ENCODE data around the gene RGS13.
A peak's percentile ranks its signal among the peaks of the same experiment; 100 is the strongest.

The RGS13 gene

GRCh38 chr1:192689459-192689858 is 53.5 kb downstream of the RGS13 start:
- DNase-seq: no peak

- DNase-seq: peak; percentile 46
Observed at GRCh38 chr1:192691041-192691440, 55.1 kb downstream of the RGS13 start.

- no peak for DNase-seq
Observed at GRCh38 chr1:192696082-192696481, 60.1 kb downstream of the RGS13 start.

- no peak for DNase-seq
Observed at GRCh38 chr1:192697771-192698170, 61.8 kb downstream of the RGS13 start.

DNA sequence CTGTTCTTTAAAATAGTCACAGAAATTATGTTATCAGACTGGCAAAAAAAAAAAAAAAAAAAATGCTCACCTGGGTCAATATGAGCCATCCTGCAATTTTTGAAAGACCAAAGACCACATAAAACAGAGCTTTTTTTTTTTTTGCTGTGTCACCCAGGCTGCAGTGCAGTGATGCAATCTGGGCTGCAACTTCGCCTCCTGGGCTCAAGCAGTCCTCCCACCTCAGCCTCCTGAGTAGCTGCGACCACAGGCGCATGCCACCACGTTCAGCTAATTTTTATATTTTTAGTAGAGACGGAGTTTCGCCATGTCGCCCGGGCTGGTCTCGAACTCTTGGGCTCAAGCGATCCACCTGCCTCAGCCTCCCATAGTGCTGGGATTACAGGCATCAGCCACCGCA is 62.8 kb downstream of the RGS13 start:
- DNase-seq: no peak

DNA sequence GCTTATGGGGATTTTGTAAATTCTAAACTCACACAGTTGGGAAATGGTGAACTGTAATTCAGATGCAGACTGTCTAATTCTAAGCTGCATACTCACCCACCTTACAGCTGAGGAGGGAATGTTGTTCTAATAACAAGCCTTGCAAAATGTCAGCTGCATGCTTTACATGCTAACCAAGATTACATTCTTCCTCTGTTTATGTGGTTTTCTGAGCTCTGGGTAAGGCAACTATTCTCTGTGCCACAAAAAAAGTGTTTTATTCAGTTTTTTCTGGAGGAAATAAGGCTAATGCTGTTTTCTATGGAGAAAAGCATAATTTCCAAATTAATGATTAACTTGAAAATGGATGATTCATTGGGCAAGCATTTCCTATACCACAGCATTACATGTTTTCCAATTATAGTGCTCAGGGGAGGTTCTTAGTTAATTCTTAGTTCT is 64.9 kb downstream of the RGS13 start:
- no peak for DNase-seq

DNA sequence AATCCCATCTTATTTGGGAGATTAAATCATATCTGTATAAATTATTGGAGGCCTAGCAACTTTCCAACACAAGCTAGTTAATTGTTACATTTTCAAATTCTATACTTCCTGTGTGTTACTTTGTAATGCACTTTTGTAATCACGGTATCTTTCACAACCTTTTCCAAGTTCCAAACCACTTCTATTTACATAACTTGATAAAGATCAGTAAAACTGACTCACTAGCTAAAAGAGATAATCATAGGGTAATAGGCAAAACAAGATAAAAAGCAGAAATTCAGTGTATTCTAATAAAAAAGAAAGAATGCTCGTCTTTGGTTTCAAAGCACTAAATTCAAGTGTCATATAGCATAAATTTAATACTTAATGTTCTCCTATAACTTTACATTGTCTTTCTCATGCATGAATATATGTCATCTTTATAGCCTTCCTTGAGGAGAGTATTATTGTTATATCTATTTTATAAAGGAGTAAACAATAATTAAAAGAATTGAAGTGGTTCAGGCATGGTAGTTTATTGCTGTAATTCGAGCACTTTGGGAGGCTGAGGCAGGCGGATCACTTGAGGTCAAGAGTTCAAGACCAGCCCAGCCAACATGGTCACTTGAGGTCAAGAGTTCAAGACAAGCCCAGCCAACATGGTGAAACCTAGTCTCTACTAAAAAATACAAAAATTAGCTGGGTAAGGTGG is 66.4 kb downstream of the RGS13 start:
- no peak for DNase-seq

GRCh38 chr1:192703283-192704206 is 67.6 kb downstream of the RGS13 start:
- DNase-seq: no peak

- DNase-seq: no peak
Observed at GRCh38 chr1:192705510-192705909, 69.6 kb downstream of the RGS13 start.

- DNase-seq: no peak
Observed at GRCh38 chr1:192706936-192707335, 71.0 kb downstream of the RGS13 start.

GRCh38 chr1:192707978-192708547 is 72.1 kb downstream of the RGS13 start:
- no peak for DNase-seq

- no peak for DNase-seq
Observed at GRCh38 chr1:192709544-192709943, 73.6 kb downstream of the RGS13 start.

Data from NCI-H774 (cell line).